Endodermal cell (in vitro differentiated cells): Measurements from ENCODE around the gene HLCS. TPM values are rescaled to one million over a fixed set of nuclear protein-coding genes. Genes with fewer than 3 reads are reported as not detected.

Source experiments
- DNase-seq: peaks from one replicate; pipeline ENCODE4 v3.0.0-alpha.2; 2017
- H3K27ac ChIP-seq: 2 replicates; pipeline ENCODE4 v1.5.1; 2013; ENCODE audit warnings: mild to moderate bottlenecking, low read depth, low read length, moderate library complexity
- H3K27me3 ChIP-seq: 2 replicates; pipeline ENCODE4 v1.6.1; 2013; ENCODE audit warnings: mild to moderate bottlenecking, low read length, moderate library complexity; ENCODE audit not compliant: insufficient read depth, control insufficient read depth, poor library complexity, severe bottlenecking
- H3K36me3 ChIP-seq: 2 replicates; pipeline ENCODE4 v1.7.0; 2013; ENCODE audit warnings: mild to moderate bottlenecking, low read length, moderate library complexity; ENCODE audit not compliant: control insufficient read depth, insufficient read depth
- H3K4me1 ChIP-seq: one replicate; pipeline ENCODE4 v1.7.0; 2013; ENCODE audit warnings: low read length; ENCODE audit not compliant: control insufficient read depth, insufficient read depth
- H3K4me3 ChIP-seq: 2 replicates; pipeline ENCODE4 v1.5.1; 2013; ENCODE audit warnings: mild to moderate bottlenecking, low read length, moderate library complexity
- H3K9ac ChIP-seq: 2 replicates; pipeline ENCODE4 v1.6.1; 2013; ENCODE audit warnings: mild to moderate bottlenecking, low read length, moderate library complexity; ENCODE audit not compliant: poor library complexity, severe bottlenecking; ENCODE audit errors: extremely low read depth
- H3K9me3 ChIP-seq: 2 replicates; pipeline ENCODE4 v1.6.1; 2013; ENCODE audit warnings: mild to moderate bottlenecking, low read length, moderate library complexity; ENCODE audit not compliant: control insufficient read depth
- H3K27ac Mint-ChIP-seq: 2 replicates; pipeline ENCODE4 v1.8.0; 2020; ENCODE audit warnings: mixed read lengths
- H3K27me3 Mint-ChIP-seq: 2 replicates; pipeline ENCODE4 v1.8.0; 2021; ENCODE audit warnings: mild to moderate bottlenecking, mixed read lengths; ENCODE audit not compliant: insufficient read depth
- H3K36me3 Mint-ChIP-seq: 2 replicates; pipeline ENCODE4 v1.8.0; 2020; ENCODE audit warnings: low read depth, mixed read lengths
- H3K4me1 Mint-ChIP-seq: 2 replicates; pipeline ENCODE4 v1.8.0; 2020; ENCODE audit warnings: mixed read lengths
- H3K4me3 Mint-ChIP-seq: 2 replicates; pipeline ENCODE4 v1.8.0; 2020; ENCODE audit warnings: mild to moderate bottlenecking, moderate library complexity, mixed read lengths
- H3K9me3 Mint-ChIP-seq: 2 replicates; pipeline ENCODE4 v1.8.0; 2020; ENCODE audit warnings: mild to moderate bottlenecking, mixed read lengths
- CTCF ChIP-seq: fragments of 200-600 bp; sonication (generic); conservative IDR thresholded peaks from 2 replicates; pipeline ENCODE4 v1.5.0; 2021; ENCODE audit warnings: antibody characterized with exemption, mild to moderate bottlenecking
- WGBS, 2 experiments: methylation state at CpG; one replicate each; pipeline versions ENCODE4 v1.1.5 to v1.1.7; 2013; ENCODE audit warnings: missing lambda C conversion rate in 2 of 2, mixed read lengths in 1 of 2; ENCODE audit not compliant: insufficient coverage in 1 of 2, insufficient read length in 1 of 2; 5-methylcytosine and 5-hydroxymethylcytosine counted together
- total RNA-seq, 2 donors: library from RNA; stranded (reverse); fragmentation: NEBNext Ultra II Directional in 1 of 2; extraction: Animal tissue kit (Norgen Biotek cat#: 25700) in 1 of 2; gene quantifications; 2 replicates in 1 of 2; 3 replicates in 1 of 2; pipeline ENCODE4 v1.2.1, GENCODE V29; 2021

The HLCS gene
- total RNA-seq, 2 donors from 2014 or later: 25.0 to 30.1 TPM

- Mint-ChIP-seq H3K27me3 (peaks cover 98% of the 10 kb centered on the region), H3K4me1 (peaks cover 21% of the 10 kb centered on the region)
- no peak overlapping the region for H3K9ac ChIP-seq
Measured at GRCh38 chr21:36700971-36701755, 265.3 kb downstream of the HLCS start.

More at GRCh38 chr21:36700971-36701755, 265.3 kb downstream of the HLCS start:
- Mint-ChIP-seq H3K27ac (no peak overlapping the region), H3K36me3 (no peaks in the 10 kb centered on the region), H3K4me3 (peak overlapping the region; percentile 41), H3K9me3 (no peaks in the 10 kb centered on the region)
- peak; percentile 80 for DNase-seq
- TF ChIP-seq CTCF: peak; percentile 48
- Histone ChIP-seq H3K4me3 (peak overlapping the region; percentile 27), H3K36me3 (no peaks in the 10 kb centered on the region), H3K9me3 (no peaks in the 10 kb centered on the region), H3K27me3 (peaks cover 98% of the 10 kb centered on the region), H3K27ac (no peak overlapping the region), H3K4me1 (peaks cover 5% of the 10 kb centered on the region)
- 1 to 2% methylated on average over 34 to 65 of the region's 65 CpGs for WGBS, 2 experiments

Other genes with a start within 250 kb of the HLCS start
- 10 to 100 TPM; 15.6 to 28.0 TPM for gene RIPPLY3, start 40.0 kb upstream of the HLCS start, total RNA-seq
- gene PIGP, start 106.4 kb upstream of the HLCS start, total RNA-seq: 10 to 100 TPM; 28.3 to 29.4 TPM
- gene TTC3, start 106.6 kb upstream of the HLCS start, total RNA-seq: 100 to 1,000 TPM; 184 to 273 TPM